NCI-H1105 treated with DMSO at 0.1 percent for 48 hours (cell line): ENCODE measurements around the gene HNRNPA3.
"Not testable (repeated sequence)": the region's sequence is repeated elsewhere in the genome, so short reads cannot be mapped to it uniquely, and the experiment has no call there.

ENCODE experiments used
- DNase-seq: peaks from one replicate; lab custom pipeline; 2025; lab: John Stamatoyannopoulos, UW

Gene HNRNPA3

DNA sequence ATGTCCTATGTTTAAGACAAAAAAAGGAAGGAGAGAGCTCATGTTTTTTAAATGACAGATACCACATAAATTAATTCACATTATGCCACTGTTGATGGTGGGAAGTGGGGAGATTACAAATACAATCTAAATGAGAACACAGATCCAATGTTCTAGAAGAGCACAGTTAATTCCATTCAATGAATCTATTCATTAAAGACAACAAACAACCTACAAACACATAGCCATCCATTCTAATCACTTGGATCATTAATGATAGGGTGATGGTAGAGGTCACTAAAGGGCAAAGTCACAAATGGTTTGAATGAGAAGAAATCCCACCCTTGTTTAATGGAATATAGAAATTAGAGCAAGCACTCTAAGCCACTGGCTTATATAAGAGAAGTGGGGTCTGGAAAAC is 21.7 kb downstream of the HNRNPA3 start:
- DNase-seq: no peak

GRCh38 chr2:177235855-177236437 is 23.4 kb downstream of the HNRNPA3 start:
- DNase-seq: no peak

DNA sequence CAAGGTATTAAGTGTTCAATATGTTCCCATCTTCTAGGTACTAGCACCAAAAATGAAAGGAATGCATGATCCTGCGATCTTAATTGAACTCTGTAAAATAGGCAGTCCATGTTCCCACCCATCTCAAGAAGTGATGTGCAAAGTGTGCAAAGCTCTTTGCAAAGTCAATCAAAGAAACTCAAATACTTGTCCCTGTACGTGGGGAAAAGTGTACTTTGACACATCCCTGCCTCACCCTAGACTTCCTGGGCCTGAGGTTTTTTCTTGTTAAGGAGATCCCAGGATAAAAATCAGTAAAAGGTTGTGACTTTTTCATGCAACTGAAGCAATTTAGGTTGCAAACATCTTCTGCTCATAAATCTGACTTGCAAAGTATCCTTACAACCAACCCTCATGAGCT is 25.3 kb downstream of the HNRNPA3 start:
- no peak for DNase-seq

DNA sequence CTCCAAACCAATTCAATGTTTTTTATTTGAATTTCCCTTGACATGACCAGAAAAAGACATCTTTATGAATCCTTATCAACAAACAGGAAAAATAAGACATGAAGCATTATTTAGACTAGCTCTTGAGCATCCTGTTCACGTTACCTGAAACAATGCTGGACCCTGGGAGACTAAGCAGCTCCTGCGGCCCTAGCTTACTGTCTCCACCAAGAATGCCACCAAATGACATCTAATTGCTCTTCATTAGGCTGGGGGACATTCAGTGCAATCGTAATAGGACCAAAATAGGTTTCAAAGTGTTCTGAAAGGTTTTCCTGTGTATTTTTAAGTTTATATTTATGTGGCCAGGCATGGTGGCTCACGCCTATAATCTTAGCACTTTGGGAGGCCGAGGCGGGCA is 26.5 kb downstream of the HNRNPA3 start:
- DNase-seq: no peak

GRCh38 chr2:177239932-177240630 is 27.5 kb downstream of the HNRNPA3 start:
- DNase-seq: no peak

GRCh38 chr2:177241711-177242120 is 29.1 kb downstream of the HNRNPA3 start:
- DNase-seq: no peak

DNA sequence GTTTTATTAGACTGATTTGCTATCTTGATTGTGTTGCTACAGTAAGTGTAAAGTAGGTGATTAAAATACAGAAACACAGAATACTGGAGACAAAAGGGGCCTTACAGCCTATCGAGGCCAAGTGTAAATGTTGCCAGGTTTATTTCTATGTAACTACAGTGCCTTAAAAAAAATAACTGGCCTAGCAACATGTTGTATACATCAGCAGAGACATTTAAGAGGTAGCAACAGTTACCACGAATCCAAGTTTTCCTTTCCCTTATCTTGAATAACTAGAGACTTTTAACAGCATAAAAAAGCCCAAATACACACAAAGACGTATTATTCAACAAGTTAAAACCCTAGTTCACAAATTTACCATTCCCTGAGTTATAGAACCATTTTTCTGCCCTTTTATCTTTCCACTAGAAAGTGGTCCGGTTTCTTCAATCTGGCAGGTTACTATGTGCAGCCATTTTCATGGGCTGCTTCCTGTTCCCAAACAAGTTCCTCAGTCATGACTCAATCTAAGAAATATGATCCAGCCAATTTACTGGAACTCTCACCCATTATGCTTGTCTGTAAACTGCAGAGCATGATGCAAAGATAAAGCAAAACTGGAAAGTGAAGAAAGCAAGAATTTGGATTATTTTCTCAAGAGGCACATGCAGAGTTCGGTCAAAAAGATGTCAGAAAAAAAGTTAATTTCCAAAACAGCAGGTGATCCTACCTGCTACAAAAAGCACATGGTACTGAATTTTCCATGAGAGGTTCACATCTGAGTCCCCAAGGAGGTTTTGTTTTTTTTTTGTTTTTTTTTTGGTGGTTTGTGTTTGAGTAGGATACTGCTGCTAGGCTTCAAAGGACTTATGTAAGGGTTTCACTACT is 29.8 kb downstream of the HNRNPA3 start:
- DNase-seq: no peak

- no peak for DNase-seq
Observed at GRCh38 chr2:177243073-177243472, 30.5 kb downstream of the HNRNPA3 start.

GRCh38 chr2:177243476-177243875 is 30.9 kb downstream of the HNRNPA3 start:
- DNase-seq: no peak

DNA sequence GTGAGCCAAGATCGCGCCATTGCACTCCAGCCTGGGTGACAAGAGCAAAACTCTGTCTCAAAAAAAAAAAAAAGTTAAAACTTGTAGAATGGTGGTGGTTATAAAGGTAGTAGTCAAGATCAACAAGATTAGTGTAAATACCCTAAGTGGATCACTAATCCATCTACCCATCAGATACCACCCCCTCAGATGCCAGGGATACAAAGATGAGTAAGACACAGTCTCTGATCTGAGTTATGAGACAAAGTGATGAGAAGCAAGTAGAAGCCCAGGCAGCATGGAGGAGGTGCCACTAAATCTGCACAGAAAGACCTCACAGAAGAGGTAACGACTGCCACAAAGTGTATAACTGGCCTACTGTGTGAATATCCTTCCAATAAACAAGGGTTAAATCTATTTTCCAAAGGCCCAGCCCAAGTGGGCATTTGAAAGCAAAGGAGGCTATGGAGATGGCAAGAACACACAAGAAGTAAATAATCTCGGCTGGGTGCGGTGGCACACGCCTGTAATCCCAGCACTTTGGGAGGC is 31.7 kb downstream of the HNRNPA3 start:
- DNase-seq: no peak

DNA sequence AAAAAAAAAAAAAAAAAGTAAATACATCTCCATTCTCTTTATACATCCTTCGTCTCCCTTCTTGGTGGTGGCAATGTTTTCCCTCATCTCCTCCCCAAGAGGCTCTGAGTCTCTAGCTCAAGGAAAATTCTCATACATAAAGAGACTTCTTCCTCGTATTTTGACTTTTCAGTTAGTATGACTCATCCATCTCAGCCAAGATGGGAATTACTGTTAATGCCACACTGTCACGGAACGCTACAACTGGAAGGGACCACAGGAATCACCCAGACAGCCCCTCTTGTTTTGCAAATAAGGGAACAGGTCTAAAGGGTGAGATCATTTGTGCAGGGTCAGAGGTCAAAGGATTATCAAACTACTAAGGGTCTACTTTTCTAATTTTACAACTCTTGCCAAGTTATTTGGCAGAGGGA is 32.4 kb downstream of the HNRNPA3 start:
- DNase-seq: no peak

GRCh38 chr2:177246000-177246399 is 33.4 kb downstream of the HNRNPA3 start:
- no peak for DNase-seq

DNA sequence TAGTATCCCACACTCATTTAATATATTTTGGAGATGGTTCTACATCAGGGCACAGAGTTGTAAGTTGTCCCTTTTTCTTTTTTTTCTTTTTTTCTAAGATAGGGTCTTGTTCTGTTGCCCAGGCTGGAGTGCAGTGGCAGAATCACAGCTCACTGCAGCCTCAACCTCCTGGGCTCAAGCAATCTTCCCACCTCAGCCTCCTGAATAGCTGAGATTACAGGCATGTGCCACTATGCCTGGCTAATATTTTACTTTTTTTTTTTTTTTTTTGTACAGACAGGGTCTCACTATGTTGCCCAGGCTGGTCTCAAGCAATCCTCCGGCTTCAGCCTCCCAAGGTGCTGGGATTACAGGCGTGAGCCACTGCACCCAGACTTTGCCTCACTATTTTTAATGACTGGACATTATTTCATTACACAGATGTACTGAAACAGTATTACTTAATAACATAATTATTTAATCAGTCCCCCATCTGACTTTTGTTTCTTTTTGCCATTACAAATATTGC is 34.0 kb downstream of the HNRNPA3 start:
- DNase-seq: not testable (repeated sequence)

DNA sequence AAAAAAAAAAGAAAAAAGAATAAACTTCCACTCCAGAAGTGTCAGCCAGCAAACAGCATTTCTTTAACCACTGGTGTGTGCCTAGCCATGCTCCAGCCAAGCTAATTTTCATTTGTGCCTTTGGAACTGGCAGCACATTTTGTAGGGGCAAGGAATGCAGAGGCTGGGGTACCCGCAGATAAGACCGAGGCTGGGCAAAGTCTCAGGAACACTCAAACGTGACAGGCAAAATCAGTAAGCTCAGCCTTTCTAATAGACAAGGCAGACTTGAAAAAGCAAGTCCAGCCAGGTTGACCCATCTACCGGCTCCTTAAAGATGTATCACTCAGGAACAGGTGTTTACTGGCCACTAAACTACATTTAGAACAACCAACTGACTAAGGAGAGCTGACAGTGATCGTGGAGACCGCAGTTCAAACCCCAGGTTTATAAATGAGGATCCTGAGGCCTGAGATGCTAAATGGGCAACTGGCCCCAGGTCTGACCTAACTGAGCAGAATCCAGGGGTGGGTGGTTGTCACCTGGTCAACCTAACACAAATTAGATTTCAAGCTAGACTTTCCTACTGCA is 35.2 kb downstream of the HNRNPA3 start:
- no peak for DNase-seq

- DNase-seq: no peak
Observed at GRCh38 chr2:177249038-177249437, 36.4 kb downstream of the HNRNPA3 start.

GRCh38 chr2:177250461-177250860 is 37.9 kb downstream of the HNRNPA3 start:
- no peak for DNase-seq

DNA sequence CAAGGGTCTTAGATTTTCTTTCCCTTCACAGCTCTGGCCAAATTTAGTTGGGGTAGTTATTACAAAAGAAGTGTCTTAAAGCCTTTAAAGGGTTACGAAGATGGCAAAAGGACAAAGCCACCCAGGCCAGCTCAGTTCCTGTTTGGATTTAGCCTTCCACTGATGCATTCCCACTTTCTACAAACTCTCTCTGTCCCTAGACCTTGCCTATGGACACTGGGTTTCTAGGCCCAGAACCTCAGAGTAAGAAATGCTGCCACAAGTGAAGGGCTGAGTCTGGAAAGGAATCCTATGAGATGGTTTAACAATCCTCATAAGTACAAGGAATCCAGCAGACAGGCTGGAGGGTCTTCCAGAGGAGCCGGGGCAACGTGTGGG is 38.6 kb downstream of the HNRNPA3 start:
- no peak for DNase-seq

DNA sequence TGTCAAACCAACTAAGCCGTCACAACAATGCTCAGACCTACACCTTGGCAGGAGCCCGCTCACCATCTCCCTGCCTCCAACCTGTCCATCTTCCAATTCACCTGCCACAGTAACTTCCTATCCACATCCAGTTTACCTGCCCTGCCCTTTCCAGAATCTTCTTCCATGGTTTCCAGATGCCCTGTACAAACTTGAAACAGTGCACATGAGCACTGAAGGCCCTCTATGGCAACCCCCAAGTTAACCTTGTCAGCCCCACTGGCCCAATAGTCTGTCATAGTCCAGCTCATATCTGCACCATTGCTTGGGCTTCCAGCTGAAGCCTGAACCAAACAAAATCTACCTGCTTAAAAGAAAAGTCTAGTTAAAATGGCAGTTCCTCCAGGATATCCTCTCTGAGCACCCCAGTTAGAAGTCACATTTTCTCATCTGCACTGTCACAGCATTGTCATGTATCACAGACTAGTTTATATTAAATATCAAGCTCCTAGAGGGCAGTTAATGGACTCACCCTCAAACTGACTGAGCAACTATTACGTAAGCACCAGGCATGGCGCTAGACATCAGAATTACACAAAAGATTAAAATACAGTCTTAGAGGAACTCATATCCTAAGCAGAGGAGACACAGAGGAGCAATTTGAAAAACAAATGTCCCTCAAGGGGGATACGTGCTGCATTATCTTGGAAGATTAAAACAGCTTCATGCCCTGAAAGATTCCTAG is 40.4 kb downstream of the HNRNPA3 start:
- DNase-seq: no peak

- no peak for DNase-seq
Observed at GRCh38 chr2:177253704-177254103, 41.1 kb downstream of the HNRNPA3 start.

DNA sequence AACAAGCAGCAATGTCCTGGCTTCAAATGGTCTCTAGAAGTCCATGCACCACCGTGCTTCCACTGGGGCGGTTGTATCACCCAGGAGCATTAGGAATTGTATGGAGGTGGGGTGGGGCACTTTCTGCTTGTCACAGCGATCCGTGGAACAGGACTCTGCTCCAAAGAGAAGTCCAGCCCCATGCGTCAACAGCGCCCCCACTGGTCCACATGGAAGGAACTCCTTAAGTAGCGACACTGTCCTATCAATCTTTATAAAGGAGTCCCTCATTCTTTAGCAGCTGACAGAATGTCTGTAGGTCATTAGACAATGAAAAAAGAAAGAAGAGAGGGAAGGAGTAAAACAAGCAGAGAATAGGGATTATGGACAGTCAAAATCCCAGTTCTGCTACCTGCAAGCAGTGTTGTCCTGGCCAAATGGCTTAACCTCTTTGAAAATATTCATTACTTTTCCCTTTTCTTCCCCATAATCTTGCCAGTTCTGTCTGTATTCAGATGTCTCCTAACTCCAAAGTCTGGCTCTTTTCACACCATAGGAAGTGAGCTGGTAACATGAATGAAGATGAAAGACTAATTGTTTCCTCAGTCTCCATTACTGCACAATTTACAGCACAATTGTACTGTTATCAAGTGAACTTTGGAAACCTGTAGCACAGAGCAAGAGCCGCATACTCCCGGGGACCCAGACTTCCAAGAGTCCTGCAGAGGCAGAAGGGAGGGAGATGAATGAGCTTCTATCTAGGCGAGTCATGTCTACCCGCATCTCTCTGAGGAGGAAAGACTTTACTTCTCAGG is 42.0 kb downstream of the HNRNPA3 start:
- DNase-seq: no peak

DNA sequence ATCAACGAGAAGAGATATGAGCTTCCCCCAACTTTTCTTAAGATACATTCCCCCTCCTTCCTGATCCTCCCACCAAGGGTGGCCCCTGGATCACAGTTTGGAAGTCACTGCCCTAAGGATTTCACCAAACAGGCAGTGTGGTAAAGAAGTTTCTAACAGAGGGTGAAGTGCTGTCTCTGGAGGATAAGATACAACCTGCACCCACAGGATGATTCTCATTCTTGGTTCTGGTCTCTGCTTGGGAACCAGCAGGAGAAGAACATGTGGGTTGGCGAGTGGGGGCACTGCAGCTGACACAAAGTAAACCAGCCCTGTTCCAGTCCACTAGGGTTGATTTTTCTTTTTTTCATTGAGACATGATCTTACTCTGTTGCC is 42.6 kb downstream of the HNRNPA3 start:
- no peak for DNase-seq
